ENCODE data around the gene KCNQ2.

Gene KCNQ2

GRCh38 chr20:63432577-63433325, 39.7 kb downstream of the KCNQ2 start:
- no peak for DNase-seq

GRCh38 chr20:63431944-63432343, 40.5 kb downstream of the KCNQ2 start:
- DNase-seq, result no peak

GRCh38 chr20:63430891-63431290, 41.6 kb downstream of the KCNQ2 start:
- DNase-seq, result no peak

GRCh38 chr20:63429992-63430391, 42.5 kb downstream of the KCNQ2 start:
- DNase-seq, result no peak

- DNase-seq, result no peak
These were observed 43.4 kb downstream of the KCNQ2 start for GRCh38 chr20:63428906-63429575.

GRCh38 chr20:63427724-63428330, 44.6 kb downstream of the KCNQ2 start:
- no peak for DNase-seq

GRCh38 chr20:63427206-63427605, 45.2 kb downstream of the KCNQ2 start:
- no peak for DNase-seq

- no peak for DNase-seq
These were observed 46.5 kb downstream of the KCNQ2 start for GRCh38 chr20:63425846-63426485.

GRCh38 chr20:63424613-63425012, 47.8 kb downstream of the KCNQ2 start:
- DNase-seq, result no peak

GRCh38 chr20:63423751-63424150, 48.7 kb downstream of the KCNQ2 start:
- no peak for DNase-seq

- DNase-seq, result no peak
These were observed 49.8 kb downstream of the KCNQ2 start for GRCh38 chr20:63422653-63423052.

GRCh38 chr20:63421913-63422312, 50.5 kb downstream of the KCNQ2 start:
- no peak for DNase-seq

- no peak for DNase-seq
These were observed 51.3 kb downstream of the KCNQ2 start for GRCh38 chr20:63421094-63421692.

GRCh38 chr20:63420359-63421093, 51.9 kb downstream of the KCNQ2 start:
- no peak for DNase-seq

GRCh38 chr20:63419299-63419698, 53.2 kb downstream of the KCNQ2 start:
- DNase-seq, result no peak

GRCh38 chr20:63418617-63419016, 53.8 kb downstream of the KCNQ2 start:
- no peak for DNase-seq

- no peak for DNase-seq
These were observed 54.7 kb downstream of the KCNQ2 start for GRCh38 chr20:63417738-63418120.

GRCh38 chr20:63417097-63417737, 55.2 kb downstream of the KCNQ2 start:
- no peak for DNase-seq

- no peak for DNase-seq
These were observed 55.8 kb downstream of the KCNQ2 start for GRCh38 chr20:63416631-63417030.

- DNase-seq, result no peak
These were observed 56.6 kb downstream of the KCNQ2 start for GRCh38 chr20:63415647-63416391.

GRCh38 chr20:63414720-63415430, 57.6 kb downstream of the KCNQ2 start:
- DNase-seq, result no peak

Data from OCI-M1 (cell line).